Endometrial microvascular endothelial cells (primary cell): ENCODE measurements around the gene CMKLR1. TPM values are rescaled to one million over a fixed set of nuclear protein-coding genes. Genes with fewer than 3 reads are reported as not detected.

Experiments
- in situ Hi-C: cut with HindIII; loops from 2 replicates; pipeline ENCODE4 v1.10.0; 2017; ENCODE audit warnings: low sequenced_read_pairs, low pct_unique_long_range_greater_than_20kb; ENCODE audit errors: inconsistent ontology term
- total RNA-seq: library from RNA; depleted of rRNA; stranded (reverse); fragments of >200 nt; gene quantifications from one replicate; pipeline ENCODE4 v1.2.3, GENCODE V29; 2015; ENCODE audit errors: inconsistent ontology term

The CMKLR1 gene
- total RNA-seq, 1 donor from 2014 or later, result not detected

DNA sequence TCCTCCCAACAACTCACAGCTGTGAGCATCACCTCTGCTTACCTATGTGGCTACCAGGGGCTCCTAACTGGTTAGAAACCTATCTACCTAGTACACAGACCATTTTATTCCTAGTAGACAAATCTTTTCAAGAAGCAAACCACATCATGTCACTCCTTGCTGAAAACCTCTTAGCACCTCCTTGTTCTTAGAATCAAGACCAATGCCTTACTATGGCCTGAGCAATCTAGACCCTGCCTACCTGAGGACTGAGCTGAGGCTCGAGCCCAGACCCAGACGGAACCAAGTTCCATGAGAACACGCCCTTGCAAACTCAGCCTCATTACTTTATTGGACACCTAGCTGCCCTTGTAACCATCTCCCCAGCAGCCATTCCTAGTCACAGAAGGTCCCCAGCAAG, 32.6 kb downstream of the CMKLR1 start:
- in situ Hi-C loops, result no loop called here

DNA sequence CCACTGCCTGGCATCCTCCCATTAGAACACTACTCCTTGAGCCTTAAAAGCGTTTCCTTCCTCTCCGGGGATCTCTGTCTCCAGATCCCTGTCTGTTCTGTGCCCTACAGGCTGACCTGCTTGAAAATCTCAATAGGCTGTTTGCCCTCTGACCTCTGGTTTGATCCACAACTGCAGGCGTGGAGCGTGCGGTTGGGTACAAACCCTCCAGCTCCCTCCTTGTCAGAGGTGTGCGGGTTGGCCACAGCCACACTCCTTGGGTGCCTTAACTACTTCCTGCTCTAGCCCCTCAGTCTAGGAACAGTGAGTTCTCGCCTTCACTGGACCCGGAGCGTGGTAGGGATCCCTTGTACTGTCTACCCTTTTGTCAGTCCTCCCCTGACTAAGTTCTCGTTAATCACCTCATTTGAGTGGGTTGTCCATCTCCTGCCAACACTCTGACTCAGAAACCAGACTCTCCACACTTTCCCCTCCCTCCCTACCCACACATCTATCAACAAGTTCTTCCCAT, 33.1 kb downstream of the CMKLR1 start:
- in situ Hi-C loops, result no loop called here

DNA sequence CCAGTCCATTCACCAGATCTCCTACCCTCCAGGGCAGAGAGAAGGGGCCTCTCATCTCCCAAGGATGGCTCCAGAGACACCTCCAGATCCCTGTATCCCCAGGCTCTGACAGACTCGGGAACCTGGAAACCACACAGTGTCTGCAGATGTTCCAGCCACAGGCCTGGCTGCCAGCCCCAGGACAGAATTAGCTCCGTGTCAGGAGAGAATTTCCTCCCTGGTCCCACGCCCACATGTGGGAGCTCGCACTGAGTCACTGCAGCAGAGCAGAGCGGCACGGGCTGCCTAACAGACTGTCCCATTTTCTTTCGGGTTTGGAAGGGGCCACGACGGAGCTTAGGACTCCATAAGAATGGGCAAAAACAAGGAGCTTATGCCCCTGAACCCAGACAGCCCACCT, 33.6 kb downstream of the CMKLR1 start:
- in situ Hi-C loops, result no loop called here

DNA sequence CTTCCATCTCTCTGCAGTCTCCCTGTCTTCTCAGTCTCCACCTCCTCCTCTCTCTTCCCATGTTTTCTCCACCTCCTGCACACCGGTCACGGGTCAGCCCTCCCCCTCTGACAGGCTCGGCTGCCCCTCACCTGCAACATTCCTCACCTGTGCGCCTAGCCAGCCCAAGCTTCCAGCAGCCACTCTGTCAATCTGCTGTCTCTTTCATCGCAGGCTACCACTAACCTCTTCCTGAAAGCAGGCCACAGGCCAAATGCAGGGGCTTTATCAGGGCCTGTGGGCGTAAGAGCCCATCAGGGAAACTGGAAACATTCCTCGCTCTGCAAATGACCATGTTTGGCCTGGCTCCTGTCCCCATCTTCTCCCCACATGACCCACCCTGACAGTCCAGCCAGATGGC, 34.5 kb downstream of the CMKLR1 start:
- in situ Hi-C loops, result no loop called here

DNA sequence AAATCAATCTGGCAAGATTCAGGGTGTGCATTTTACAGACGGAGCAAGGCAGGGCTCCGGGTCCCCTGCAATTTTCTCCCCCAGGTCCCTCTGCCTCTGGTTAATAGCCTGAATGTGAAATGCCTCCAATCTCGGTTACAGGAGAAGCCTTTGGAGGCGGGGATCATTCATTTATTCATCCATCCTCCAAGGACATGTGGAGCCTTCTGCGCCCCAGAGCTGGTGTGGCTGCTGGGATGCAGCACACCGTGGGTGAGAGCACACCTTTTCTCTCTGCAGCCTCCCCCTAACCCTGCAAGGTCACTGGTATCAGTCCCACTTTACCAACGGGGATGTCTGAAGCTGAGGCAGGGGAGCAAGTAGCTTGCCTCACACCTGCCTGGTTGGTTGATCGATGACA, 35.4 kb downstream of the CMKLR1 start:
- in situ Hi-C loops, result no loop called here

DNA sequence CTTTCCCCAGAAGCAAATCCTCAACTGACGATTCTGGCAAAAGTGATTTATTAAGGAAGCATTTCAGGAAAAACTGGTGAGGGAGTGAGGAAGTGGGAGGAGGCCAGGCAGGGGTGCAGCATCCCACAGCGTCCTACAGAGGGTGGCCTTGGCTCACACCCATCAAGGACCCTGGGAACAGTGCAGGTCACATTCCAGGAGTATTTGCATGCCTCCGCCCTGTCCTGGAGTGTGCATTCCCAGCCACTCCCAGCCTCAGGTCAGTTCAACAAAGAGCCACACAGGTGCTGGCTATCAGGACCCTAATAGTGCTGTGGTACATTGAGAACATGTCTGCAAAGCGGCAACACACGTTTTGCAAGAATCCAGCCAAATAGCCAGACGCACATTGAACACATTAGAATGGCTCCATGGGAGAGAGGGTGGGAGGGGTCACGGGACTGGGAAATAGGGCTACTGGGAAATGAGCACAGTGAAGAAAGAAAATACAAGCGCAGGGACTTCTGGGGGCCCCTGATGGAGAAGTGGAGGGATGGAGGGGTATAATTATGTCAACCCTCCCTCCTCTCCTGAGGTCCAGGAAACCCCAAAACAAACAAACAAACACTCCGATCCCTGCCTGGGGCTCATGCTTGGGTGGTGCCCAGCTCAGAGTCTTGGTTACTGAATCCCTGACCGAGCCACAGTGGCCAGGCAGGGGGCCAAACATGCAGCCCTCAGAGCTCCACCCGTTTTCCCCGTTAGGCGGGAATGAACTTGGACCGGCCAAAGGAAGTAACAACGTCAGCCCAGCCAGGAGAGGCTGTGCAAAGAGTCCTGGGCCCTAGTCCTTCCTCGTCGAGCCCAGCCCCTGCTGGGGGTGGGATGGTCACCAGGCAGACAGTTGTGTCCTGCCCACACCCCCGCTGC, 36.5 kb downstream of the CMKLR1 start:
- in situ Hi-C loops, result no loop called here

DNA sequence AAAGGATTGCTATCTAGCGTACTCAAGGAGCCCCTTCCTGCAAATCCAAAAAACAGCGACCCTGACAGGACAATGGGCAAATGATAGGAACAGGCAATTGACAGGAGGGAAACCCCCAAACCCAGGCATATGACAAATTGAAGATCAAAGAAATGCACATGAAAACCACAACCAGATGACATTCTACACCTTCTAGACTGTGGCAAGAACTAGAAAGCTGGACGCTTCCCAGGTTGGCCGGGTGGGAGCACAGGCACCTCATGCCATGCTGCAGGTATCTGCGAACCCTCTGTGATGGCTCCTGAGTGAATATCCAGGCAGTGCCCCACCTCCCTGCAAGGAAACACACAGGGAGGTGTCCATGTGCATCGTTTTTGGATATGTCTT, 37.1 kb downstream of the CMKLR1 start:
- in situ Hi-C loops, result no loop called here

DNA sequence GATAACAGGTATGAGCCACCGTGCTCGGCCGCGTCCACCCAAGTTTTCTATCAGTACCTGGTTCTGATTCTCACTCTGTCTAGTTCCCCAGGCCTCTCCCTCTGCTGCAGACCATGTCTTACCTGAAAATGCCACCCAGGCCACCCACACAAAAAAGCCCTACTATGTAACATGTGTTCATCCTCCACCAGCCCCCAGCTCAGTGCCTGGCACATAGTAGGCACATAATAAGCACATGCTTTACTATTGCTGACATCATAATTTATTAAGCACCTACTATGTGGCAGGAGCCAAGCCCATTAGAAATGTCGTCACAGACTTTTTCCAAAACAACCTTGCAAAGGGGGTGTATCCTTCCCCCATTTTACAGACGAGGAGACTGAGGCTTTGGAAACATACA, 37.8 kb downstream of the CMKLR1 start:
- in situ Hi-C loops, result no loop called here

DNA sequence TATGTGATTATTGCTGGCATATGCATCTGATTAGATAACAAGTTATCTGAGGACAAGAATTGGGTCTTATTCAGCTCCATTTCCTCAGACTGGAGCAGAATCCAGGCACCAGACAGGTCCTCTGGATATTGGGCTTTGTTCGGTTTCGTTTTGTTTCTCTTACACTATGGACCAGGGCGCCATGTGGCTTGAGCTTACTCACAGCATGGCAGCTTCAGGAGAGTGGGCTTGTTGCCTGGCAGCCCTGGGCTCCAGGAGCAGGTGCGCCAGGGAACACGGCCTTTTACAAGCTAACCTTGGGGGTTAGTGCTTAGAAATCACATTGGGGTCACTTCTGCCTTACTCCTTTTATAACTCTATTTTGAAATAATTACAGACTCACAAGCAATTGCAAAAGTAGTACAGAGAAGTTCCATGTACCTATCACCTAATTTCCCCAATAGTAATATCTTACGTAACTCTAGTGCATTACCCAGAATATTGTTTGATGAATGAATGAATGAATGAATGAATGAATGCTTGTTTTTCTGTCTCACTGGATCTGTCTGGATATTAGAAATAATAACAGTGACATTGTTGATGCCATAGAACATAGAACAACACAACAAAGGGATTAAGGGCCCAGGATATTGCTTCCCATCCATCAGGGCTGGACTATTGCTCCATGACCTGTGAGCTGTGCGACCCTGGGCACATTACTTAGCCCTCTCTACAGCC, 39.0 kb downstream of the CMKLR1 start:
- in situ Hi-C loops, result no loop called here

DNA sequence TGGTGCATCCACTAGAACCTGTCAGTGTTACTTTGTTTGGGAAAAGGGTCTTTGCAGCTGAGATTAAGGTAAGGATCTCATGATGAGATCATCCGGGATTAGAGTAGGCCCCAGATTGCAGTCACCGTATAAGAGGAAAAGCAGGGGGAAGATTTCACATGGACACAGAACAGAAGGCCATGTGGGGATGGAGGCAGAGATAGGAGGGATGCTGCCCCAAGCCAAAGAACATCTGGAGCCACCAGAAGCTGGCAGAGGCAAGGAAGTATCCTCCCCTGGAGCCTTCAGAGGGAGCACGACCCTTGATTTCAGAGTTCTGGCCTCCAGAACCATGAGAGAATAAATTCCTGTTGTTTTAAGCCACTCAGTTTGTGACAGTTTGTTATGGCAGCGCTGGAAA, 39.6 kb downstream of the CMKLR1 start:
- in situ Hi-C loops, result no loop called here

DNA sequence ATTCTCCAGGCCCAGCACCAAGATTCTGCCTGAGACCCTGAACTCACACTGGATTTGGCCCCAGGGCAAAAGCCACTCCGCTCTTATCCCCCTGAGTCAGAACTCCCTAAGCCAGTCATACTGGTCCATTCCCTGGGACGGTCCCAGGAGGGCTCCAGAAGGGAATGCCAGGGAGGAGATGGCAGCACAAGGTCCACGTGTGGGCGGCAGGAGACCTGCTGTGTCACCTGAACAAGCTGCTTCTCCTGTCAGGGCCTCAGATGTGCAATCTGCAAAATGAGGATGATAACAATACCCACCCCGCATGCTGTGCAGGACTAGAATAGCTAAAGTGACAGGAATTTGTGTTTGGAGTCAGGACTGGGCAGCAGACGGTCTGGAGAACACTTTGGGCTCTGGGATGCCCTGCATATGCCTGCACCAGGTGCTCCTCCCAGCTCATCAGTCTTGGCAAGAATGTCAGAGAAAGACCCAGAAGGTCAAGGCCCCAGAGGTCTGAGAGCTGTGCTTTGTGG, 40.3 kb downstream of the CMKLR1 start:
- in situ Hi-C loops, result no loop called here

DNA sequence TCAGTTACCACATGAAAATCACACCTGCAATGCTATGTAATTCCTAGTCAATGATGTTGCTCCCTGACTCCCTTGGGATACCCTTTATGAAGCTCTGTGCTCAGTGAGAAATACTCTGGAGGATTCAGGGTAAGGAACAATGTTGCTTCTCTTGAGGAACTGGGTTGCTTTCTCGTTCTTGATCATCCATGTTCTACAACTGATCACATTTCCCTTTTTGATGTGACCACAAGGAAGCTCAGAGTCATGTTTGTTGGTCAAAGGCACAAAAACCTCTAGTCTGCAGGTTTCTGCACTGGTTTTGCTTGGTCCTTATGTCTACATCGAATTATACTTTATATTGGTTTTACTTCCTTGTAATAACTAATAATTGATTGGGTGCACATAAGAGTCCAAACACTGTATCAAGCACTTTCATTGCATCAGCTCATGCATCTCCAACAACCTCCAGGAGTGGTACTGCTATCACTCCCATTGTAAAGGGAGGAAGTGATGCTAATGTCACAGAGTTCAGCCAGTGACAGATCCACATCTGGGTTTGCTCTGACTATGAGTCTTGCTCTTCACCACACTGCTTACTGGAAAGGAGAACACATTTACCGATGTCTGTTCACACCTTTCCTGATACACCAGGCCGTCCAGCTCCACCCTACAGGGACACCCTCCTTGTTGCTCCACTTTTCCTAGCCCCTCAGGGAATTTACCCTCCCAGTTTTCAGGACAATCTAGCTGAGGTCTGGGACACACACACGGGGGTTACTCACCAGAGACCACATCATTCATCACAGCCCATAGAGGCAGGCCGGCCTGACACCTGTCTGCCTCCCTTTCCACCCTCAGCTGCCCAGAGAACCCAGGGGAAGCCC, 41.0 kb downstream of the CMKLR1 start:
- in situ Hi-C loops, result no loop called here

DNA sequence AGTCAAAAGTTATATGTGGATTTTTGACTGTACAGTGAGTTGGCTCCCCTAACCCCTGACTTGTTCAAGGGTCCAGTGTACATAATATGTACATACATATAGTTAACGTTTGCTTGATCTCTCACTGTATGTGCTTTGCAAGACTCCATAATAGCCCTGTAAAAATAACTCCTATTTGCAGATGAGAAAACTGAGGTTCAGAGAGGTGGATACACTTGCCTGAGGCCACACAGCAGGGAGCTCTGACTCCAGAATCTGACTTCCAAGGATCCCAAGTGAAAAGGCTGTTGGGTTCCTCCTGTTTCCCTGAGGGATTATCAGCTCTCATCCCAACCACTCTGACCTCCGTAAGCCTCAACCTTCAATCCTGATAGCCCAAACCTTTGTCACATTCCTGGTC, 41.7 kb downstream of the CMKLR1 start:
- in situ Hi-C loops, result no loop called here

DNA sequence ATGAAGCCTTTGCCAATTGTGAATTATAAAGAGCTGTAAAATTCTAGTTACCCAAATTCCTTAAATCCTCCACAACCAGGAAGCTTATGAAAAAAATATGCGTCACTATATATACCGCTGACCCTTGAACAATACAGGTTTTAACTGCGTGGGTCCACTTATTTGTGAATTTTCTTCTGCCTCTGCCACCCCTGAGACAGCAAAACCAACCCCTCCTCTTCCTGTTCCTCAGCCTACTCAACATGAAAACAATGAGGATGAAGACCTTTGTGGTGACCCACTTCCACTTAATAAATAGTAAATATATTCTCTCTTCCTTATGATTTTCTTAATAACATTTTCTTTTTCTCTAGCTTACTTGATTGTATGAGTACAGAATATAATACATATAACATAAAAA, 42.2 kb downstream of the CMKLR1 start:
- in situ Hi-C loops, result no loop called here

DNA sequence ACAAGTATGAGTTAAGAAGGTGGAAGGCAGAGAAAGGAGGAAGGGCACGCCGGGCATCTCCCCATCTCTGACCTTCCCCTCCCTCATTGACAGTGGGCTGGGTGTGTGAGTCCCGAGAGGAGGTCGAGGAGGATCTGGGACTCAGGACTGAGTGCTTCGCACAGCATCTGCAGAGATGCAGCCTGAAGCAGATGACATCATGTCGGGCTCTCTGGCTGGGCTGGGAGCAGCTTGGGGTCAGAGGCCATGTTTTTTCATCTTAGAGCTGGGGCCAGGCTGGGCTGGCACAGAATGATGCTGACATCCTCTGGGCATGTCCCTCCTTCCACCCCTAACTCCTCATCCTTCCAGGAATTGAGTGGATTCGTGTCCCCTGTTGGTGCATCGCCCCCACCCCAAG, 43.5 kb downstream of the CMKLR1 start:
- in situ Hi-C loops, result no loop called here

DNA sequence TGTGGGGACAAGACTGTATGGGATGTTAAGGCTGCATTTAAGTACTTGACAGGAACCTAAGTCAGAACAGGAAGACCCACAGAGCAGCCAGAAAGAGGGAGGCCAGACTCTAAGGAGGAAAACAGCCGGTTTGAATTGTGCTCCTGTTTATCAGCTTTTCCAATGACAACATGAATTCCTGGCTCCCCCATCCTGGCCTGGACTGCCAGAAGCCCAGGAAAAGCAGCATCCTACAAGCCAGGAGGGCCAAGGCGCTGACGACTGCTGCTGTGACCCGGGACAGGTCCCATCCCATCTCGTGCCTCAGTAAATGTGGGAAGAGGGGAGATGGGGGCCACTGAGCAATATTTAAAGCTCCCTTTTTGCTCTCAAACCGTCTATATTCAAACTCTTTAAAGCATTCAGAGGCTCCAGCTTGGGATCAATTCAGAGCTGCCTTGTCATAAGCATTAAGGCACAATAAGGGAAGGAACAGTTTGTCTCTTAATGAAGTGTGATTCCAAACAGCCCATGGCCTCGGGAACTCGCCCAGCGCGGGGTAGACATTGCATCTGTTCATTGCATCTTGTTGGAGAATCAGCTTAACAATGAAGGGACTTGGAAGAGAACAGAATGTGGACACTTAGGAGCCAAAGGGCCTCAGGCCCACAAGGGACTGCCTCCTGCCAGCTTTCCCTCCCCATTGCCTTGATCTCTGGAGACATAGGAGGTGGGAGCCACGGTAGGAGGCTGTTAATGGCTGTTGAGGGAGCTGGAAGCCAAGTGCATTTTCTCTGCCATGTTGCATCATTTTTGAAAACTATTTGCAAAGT, 49.6 kb downstream of the CMKLR1 start:
- in situ Hi-C loops, result no loop called here

DNA sequence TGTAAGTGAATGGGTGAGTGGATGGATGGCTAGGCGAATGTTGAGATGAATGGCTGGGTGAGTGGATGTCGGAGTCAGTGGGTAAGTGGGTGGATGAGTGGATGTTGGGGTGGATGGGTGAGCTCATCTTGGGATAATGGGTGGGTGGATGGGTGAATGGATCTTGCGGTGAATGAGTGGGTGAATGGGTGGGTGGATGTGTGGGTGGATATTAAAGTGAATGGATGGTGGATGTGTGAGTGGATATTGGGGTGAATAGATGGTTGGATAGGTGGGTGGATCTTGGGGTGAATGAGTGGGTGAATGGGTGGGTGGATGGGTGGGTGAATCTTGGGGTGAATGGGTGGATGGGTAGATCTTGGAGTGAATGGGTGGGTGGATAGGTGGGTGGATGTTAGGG, 51.9 kb downstream of the CMKLR1 start:
- in situ Hi-C loops, result no loop called here

DNA sequence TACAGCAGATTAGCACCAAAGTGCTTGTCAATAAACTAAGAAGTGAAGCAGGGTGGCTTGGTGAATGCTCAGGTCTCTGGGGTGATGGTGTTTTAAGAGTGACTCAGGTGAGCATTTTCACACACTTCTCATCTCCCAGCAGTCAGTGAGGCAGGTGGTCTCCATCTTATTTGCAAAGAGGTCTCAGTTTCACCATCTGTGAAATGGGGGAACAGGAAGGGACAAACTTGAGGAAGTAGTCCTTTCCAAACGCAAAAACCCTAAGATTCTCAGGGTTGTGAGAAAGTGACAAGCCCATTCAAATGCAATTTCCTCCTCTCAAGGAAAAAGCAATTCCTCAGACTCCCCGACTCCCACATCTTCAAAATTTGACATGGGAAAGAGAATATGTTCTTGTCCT, 54.1 kb downstream of the CMKLR1 start:
- in situ Hi-C loops, result no loop called here
